Body of pancreas (tissue), 4 donors: ENCODE data around the gene ADH5.
"Not testable (repeated sequence)": the region's sequence is repeated elsewhere in the genome, so short reads cannot be mapped to it uniquely, and the experiment has no call there.

Source experiments
- CTCF ChIP-seq, 7 experiments: fragments of 450-650 bp in 4 of 7; fragments of 200-600 bp in 3 of 7; sonication (generic) in 3 of 7; IDR thresholded peaks; one replicate each; pipeline ENCODE4 v1.5.1; 2016 to 2019; ENCODE audit warnings: antibody characterized with exemption in 7 of 7
- POLR2A ChIP-seq, 3 donors: fragments of 450-650 bp; IDR thresholded peaks; one replicate each; pipeline ENCODE4 v1.6.1; 2016; ENCODE audit warnings: antibody characterized with exemption in 3 of 3, mild to moderate bottlenecking in 2 of 3

- not testable (repeated sequence) for TF ChIP-seq POLR2A, CTCF (IDR thresholded peaks at IDR 0.05)
Observed at GRCh38 chr4:99080869-99081268, 7.7 kb downstream of the ADH5 start.
